ENCODE data around the gene SETBP1. TPM values are rescaled to one million over a fixed set of nuclear protein-coding genes. Genes with fewer than 3 reads are reported as not detected.

SETBP1 gene
- total RNA-seq, 1 experiment from 2014 or later = 4.0 TPM

- no peak overlapping the region for H3K4me3 ChIP-seq (ENCODE audit: low read depth, low read length)
- Mint-ChIP-seq H3K27ac (ENCODE audit: unreplicated experiment) (no peak overlapping the region), H3K4me1 (ENCODE audit: low read depth, unreplicated experiment) (peaks cover 10% of the 10 kb centered on the region), H3K9me3 (ENCODE audit: unreplicated experiment) (no peaks in the 10 kb centered on the region), H3K4me3 (ENCODE audit: unreplicated experiment) (no peak overlapping the region), H3K27me3 (ENCODE audit: insufficient read depth, unreplicated experiment) (no peaks in the 10 kb centered on the region), H3K36me3 (ENCODE audit: insufficient read depth, unreplicated experiment) (no peaks in the 10 kb centered on the region)
- H3K27me3 ChIP-seq (replicated peaks; ENCODE audit: control insufficient read depth, insufficient read depth, low read length) = no peaks in the 10 kb centered on the region
- POLR2A ChIA-PET = no interaction called here
- CTCF ChIA-PET = no interaction called here
- no peaks in the 10 kb centered on the region for H3K4me1 ChIP-seq
- no peak for TF ChIP-seq CTCF (IDR thresholded peaks at IDR 0.05; ENCODE audit: insufficient read depth in 1 of 2, low read depth in 1 of 2, low read length in 1 of 2, severe bottlenecking in 1 of 2, unreplicated experiment in 1 of 2)
- intact Hi-C loops (cut with micrococcal nuclease; ENCODE audit: unreplicated experiment) = no loop called here
- no TSS peak for BruUV-seq (replicated peaks)
- H3K36me3 ChIP-seq (ENCODE audit: control insufficient read depth, insufficient read depth, low read length) = no peaks in the 10 kb centered on the region
- DNase-seq = no peak
- no peaks in the 10 kb centered on the region for H3K9me3 ChIP-seq
These were observed 153.1 kb downstream of the SETBP1 start for GRCh38 chr18:44833786-44834185.

GRCh38 chr18:44834867-44835469 is 154.3 kb downstream of the SETBP1 start:
- H3K27ac Mint-ChIP-seq (ENCODE audit: unreplicated experiment) = no peak overlapping the region
- no peaks in the 10 kb centered on the region for H3K9me3 Mint-ChIP-seq (ENCODE audit: unreplicated experiment)
- no peaks in the 10 kb centered on the region for H3K36me3 Mint-ChIP-seq (ENCODE audit: insufficient read depth, unreplicated experiment)
- peaks cover 18% of the 10 kb centered on the region for H3K4me1 Mint-ChIP-seq (ENCODE audit: low read depth, unreplicated experiment)
- BruUV-seq (replicated peaks) = no TSS peak
- H3K4me3 Mint-ChIP-seq (ENCODE audit: unreplicated experiment) = no peak overlapping the region
- Histone ChIP-seq H3K9me3 (no peaks in the 10 kb centered on the region), H3K36me3 (ENCODE audit: control insufficient read depth, insufficient read depth, low read length) (no peaks in the 10 kb centered on the region), H3K4me1 (no peaks in the 10 kb centered on the region), H3K27me3 (replicated peaks; ENCODE audit: control insufficient read depth, insufficient read depth, low read length) (no peaks in the 10 kb centered on the region), H3K4me3 (ENCODE audit: low read depth, low read length) (no peak overlapping the region)
- ChIA-PET POLR2A (no interaction called here), CTCF (no interaction called here)
- no peak for DNase-seq
- intact Hi-C loops (cut with micrococcal nuclease; ENCODE audit: unreplicated experiment) = no loop called here
- H3K27me3 Mint-ChIP-seq (ENCODE audit: insufficient read depth, unreplicated experiment) = no peaks in the 10 kb centered on the region
- TF ChIP-seq CTCF (IDR thresholded peaks at IDR 0.05; ENCODE audit: insufficient read depth in 1 of 2, low read depth in 1 of 2, low read length in 1 of 2, severe bottlenecking in 1 of 2, unreplicated experiment in 1 of 2) = no peak

GRCh38 chr18:44835703-44836102 is 155.0 kb downstream of the SETBP1 start:
- H3K4me1 Mint-ChIP-seq (ENCODE audit: low read depth, unreplicated experiment) = peaks cover 18% of the 10 kb centered on the region
- no peak for TF ChIP-seq CTCF (IDR thresholded peaks at IDR 0.05; ENCODE audit: insufficient read depth in 1 of 2, low read depth in 1 of 2, low read length in 1 of 2, severe bottlenecking in 1 of 2, unreplicated experiment in 1 of 2)
- no peak overlapping the region for H3K27ac Mint-ChIP-seq (ENCODE audit: unreplicated experiment)
- ChIA-PET CTCF (no interaction called here), POLR2A (no interaction called here)
- Histone ChIP-seq H3K4me3 (ENCODE audit: low read depth, low read length) (no peak overlapping the region), H3K36me3 (ENCODE audit: control insufficient read depth, insufficient read depth, low read length) (no peaks in the 10 kb centered on the region), H3K4me1 (no peaks in the 10 kb centered on the region), H3K27me3 (replicated peaks; ENCODE audit: control insufficient read depth, insufficient read depth, low read length) (no peaks in the 10 kb centered on the region), H3K9me3 (no peaks in the 10 kb centered on the region)
- H3K4me3 Mint-ChIP-seq (ENCODE audit: unreplicated experiment) = no peak overlapping the region
- no peaks in the 10 kb centered on the region for H3K27me3 Mint-ChIP-seq (ENCODE audit: insufficient read depth, unreplicated experiment)
- no peaks in the 10 kb centered on the region for H3K36me3 Mint-ChIP-seq (ENCODE audit: insufficient read depth, unreplicated experiment)
- no peak for DNase-seq
- intact Hi-C loops (cut with micrococcal nuclease; ENCODE audit: unreplicated experiment) = no loop called here
- H3K9me3 Mint-ChIP-seq (ENCODE audit: unreplicated experiment) = no peaks in the 10 kb centered on the region
- no TSS peak for BruUV-seq (replicated peaks)
